Astrocyte of the cerebellum (primary cell): ENCODE results near the gene SCARB1.
A peak's percentile ranks its signal among the peaks of the same experiment; 100 is the strongest.

Experiments
- DNase-seq: peaks from one replicate; pipeline ENCODE4 v3.0.0-alpha.2; 2011; ENCODE audit warnings: low read depth
- H3K4me3 ChIP-seq: 2 replicates; pipeline ENCODE4 v1.5.1; 2011; ENCODE audit warnings: mild to moderate bottlenecking, low read depth, low read length, moderate library complexity
- CTCF ChIP-seq: IDR thresholded peaks from 2 replicates; pipeline ENCODE4 v1.5.1; 2012; ENCODE audit warnings: low read length, low read depth, moderate library complexity, mild to moderate bottlenecking; ENCODE audit errors: missing control alignments
- in situ Hi-C: cut with HindIII; loops from 2 replicates; pipeline ENCODE4 v1.10.0; 2017; ENCODE audit warnings: low sequenced_read_pairs

Gene SCARB1

GRCh38 chr12:124812979-124813378 is 50.7 kb downstream of the SCARB1 start:
- in situ Hi-C loops: no loop called here
- no peak for TF ChIP-seq CTCF
- no peak for DNase-seq
- no peak overlapping the region for H3K4me3 ChIP-seq

GRCh38 chr12:124812356-124812755 is 51.3 kb downstream of the SCARB1 start:
- no peak for TF ChIP-seq CTCF
- H3K4me3 ChIP-seq: no peak overlapping the region
- DNase-seq: no peak
- in situ Hi-C loops: no loop called here

- DNase-seq: no peak
- H3K4me3 ChIP-seq: no peak overlapping the region
- in situ Hi-C loops: no loop called here
- no peak for TF ChIP-seq CTCF
Measured at GRCh38 chr12:124811633-124812032, 52.0 kb downstream of the SCARB1 start.

- DNase-seq: peak; percentile 38
- no peak overlapping the region for H3K4me3 ChIP-seq
- no peak for TF ChIP-seq CTCF
- in situ Hi-C loops: no loop called here
Measured at GRCh38 chr12:124809878-124810277, 53.8 kb downstream of the SCARB1 start.

- no peak for TF ChIP-seq CTCF
- in situ Hi-C loops: no loop called here
- no peak for DNase-seq
- H3K4me3 ChIP-seq: no peak overlapping the region
Measured at GRCh38 chr12:124809391-124809790, 54.3 kb downstream of the SCARB1 start.

GRCh38 chr12:124808272-124808671 is 55.4 kb downstream of the SCARB1 start:
- no peak for DNase-seq
- no peak for TF ChIP-seq CTCF
- H3K4me3 ChIP-seq: no peak overlapping the region
- in situ Hi-C loops: no loop called here
